Sigmoid colon (tissue), 3 donors: Measurements from ENCODE around the gene GRK6.

Experiments used
- CTCF ChIP-seq, 4 experiments: fragments of 450-650 bp in 3 of 4; fragments of 200-600 bp in 1 of 4; IDR thresholded peaks; one replicate each; pipeline ENCODE4 v1.5.1; 2016 to 2019; ENCODE audit warnings: antibody characterized with exemption in 4 of 4, mild to moderate bottlenecking in 3 of 4, moderate library complexity in 2 of 4
- POLR2A ChIP-seq, 2 donors: fragments of 450-650 bp; IDR thresholded peaks; one replicate each; pipeline ENCODE4 v1.6.1; 2016; ENCODE audit warnings: antibody characterized with exemption in 2 of 2, mild to moderate bottlenecking in 2 of 2, moderate library complexity in 2 of 2

GRCh38 chr5:177405805-177406204 is 20.7 kb upstream of the GRK6 start:
- TF ChIP-seq CTCF (IDR thresholded peaks at IDR 0.05) (no peak), POLR2A (IDR thresholded peaks at IDR 0.05) (no peak)
